ENCODE measurements around the gene CLEC2B.

DNA sequence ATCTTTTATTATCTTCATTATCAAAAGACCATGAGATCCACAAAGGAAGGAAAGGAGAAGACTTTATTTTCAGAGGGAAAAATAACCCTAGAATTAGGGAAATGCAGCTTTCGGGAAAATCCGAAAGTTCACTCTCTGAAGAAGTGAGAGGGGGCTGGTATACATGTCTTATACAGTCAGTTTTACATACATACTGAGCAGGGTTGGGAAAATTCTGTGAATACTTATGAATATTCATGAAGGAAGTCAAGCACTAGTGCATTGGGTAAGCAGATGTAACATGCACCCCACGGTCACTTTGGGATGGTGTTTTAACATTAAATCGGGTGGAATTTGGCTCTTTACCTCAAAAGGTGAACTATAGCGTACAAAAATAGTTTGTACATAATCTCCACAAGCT, 57.5 kb downstream of the CLEC2B start:
- TF ChIP-seq CTCF (IDR thresholded peaks at IDR 0.05) (no peak), POLR2A (IDR thresholded peaks at IDR 0.05; ENCODE audit: low read depth) (no peak), POLR2AphosphoS5 (IDR thresholded peaks at IDR 0.05) (no peak)

Measured in esophagus muscularis mucosa (tissue), 3 donors.